Subcutaneous abdominal adipose tissue (tissue), 5 donors: ENCODE data around the gene EVI5.
"Not testable (repeated sequence)": the region's sequence is repeated elsewhere in the genome, so short reads cannot be mapped to it uniquely, and the experiment has no call there.

Experiments used
- H3K27ac ChIP-seq: one replicate; pipeline ENCODE4 v1.7.0; 2013; ENCODE audit warnings: low read depth, mild to moderate bottlenecking, inconsistent platforms, low read length, moderate library complexity
- H3K27me3 ChIP-seq, 5 donors: one replicate each; pipeline ENCODE4 v1.7.0; 2013; ENCODE audit warnings: low read length in 5 of 5, inconsistent platforms in 1 of 5; ENCODE audit not compliant: control insufficient read depth in 5 of 5, insufficient read depth in 4 of 5
- H3K36me3 ChIP-seq, 5 donors: one replicate each; pipeline ENCODE4 v1.7.0; 2013; ENCODE audit warnings: low read length in 5 of 5; ENCODE audit not compliant: control insufficient read depth in 5 of 5, insufficient read depth in 5 of 5
- H3K4me1 ChIP-seq, 5 donors: one replicate each; pipeline ENCODE4 v1.7.0; 2013; ENCODE audit warnings: low read length in 5 of 5, mild to moderate bottlenecking in 3 of 5, moderate library complexity in 1 of 5; ENCODE audit not compliant: control insufficient read depth in 5 of 5, insufficient read depth in 5 of 5
- H3K4me3 ChIP-seq, 5 donors: one replicate each; pipeline ENCODE4 v1.7.0; 2013; ENCODE audit warnings: low read length in 5 of 5, low read depth in 1 of 5
- H3K9ac ChIP-seq, 5 donors: one replicate each; pipeline ENCODE4 v1.7.0; 2013; ENCODE audit warnings: low read length in 5 of 5, mild to moderate bottlenecking in 4 of 5, moderate library complexity in 3 of 5
- H3K9me3 ChIP-seq, 5 donors: one replicate each; pipeline ENCODE4 v1.7.0; 2013; ENCODE audit warnings: low read length in 5 of 5; ENCODE audit not compliant: control insufficient read depth in 5 of 5
- donor health status: healthy.
- donor health status: healthy.
- donor health status: healthy.
- donor health status: healthy.
- donor health status: healthy.

EVI5 gene

DNA sequence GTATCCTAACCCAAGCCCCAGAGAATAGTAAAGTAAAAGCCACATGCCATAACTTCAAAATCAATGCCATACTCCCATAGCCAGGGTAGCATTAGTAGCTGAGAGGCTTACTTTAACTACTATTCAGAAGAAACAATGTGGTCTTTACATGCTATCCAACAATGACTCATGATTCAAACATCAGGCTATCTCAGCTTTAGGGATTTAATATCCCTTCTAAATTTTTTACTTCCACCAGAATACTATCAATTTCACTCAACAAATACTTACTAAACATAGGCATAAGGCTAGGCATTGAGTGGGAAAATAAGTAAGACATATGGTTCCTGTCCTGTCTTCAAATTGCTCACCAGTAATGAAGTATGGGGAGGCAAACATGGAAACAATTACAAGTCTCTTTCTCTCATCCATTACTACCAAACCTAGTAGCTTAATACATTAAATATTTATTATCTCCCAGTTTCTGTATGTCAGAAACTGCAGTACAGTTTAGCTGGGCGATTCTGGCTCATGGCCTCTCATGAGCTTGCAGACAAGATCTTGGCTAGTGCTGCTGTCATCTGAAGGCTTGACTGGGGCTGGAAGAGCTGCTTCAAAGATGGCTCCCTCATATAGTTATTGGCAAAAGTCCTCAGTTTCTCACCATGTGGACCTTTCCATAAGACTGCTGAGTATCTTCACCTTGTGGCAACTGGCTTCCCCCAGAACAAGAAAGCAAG lies 30.7 kb downstream of the EVI5 start:
- H3K9ac ChIP-seq = no peak overlapping the region
- no peak overlapping the region for H3K27ac ChIP-seq
- peaks cover 0 to 5% (median 0%) of the 10 kb centered on the region in 5 donors for H3K36me3 ChIP-seq
- peaks cover 0 to 3% (median 0%) of the 10 kb centered on the region in 5 donors for H3K4me1 ChIP-seq
- H3K9me3 ChIP-seq = peaks cover 0 to 3% (median 0%) of the 10 kb centered on the region in 5 donors
- no peaks in the 10 kb centered on the region for H3K27me3 ChIP-seq
- no peak overlapping the region for H3K4me3 ChIP-seq

DNA sequence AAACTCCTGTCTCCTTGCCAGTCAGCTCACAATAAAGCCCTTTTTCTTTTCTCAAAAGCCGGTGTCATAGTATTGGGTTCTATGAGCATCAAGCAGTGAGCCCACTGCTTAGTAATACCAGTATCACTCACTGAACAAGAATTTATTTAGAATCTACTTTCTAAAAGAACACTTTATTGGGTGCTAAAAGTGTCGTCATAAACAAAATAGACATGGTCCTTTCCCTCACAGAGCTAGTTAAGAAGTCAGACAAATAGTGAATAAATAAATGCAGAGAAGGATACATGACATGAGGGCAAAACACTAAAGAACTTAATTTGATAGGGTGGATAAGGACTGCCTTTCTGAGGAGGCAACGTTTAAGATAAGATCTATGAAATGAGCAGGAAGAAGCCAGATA lies 32.2 kb downstream of the EVI5 start:
- no peak overlapping the region for H3K9ac ChIP-seq
- no peak overlapping the region for H3K4me3 ChIP-seq
- H3K27me3 ChIP-seq = no peaks in the 10 kb centered on the region
- H3K36me3 ChIP-seq = peaks cover 0 to 5% (median 0%) of the 10 kb centered on the region in 5 donors
- peaks cover 0 to 3% (median 0%) of the 10 kb centered on the region in 5 donors for H3K9me3 ChIP-seq
- peaks cover 0 to 5% (median 4%) of the 10 kb centered on the region in 5 donors for H3K4me1 ChIP-seq
- no peak overlapping the region for H3K27ac ChIP-seq

DNA sequence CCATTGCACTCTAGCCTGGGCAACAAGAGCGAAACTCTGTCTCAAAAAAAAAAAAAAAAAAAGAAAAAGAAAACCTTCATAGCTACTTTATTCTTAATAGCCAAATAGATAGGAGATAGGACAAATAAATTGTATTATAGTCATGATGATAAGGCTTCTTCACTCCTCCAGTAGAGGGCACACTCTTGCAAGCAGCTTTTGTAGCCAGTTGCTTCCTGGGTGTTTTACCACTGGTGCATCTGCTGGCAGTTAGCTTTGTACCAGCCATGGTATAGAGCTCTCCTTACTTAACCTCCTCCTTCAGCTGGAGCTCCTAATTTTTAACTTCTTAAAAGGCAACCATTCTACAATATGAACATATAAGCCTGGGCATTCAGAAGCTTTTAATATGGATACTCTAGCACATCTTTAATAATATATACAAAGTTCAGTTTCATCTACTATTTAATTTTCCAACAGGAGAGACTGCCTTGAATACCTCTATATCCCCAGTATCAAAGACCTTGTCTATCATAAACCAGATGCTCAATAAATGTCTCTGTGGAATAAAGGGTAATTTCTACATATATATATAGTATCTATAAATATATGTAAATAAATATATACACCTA lies 35.8 kb downstream of the EVI5 start:
- H3K27me3 ChIP-seq = no peaks in the 10 kb centered on the region
- no peak overlapping the region for H3K9ac ChIP-seq
- no peaks in the 10 kb centered on the region for H3K9me3 ChIP-seq
- no peak overlapping the region for H3K27ac ChIP-seq
- peaks cover 0 to 13% (median 6%) of the 10 kb centered on the region in 5 donors for H3K4me1 ChIP-seq
- H3K36me3 ChIP-seq = no peaks in the 10 kb centered on the region
- H3K4me3 ChIP-seq = no peak overlapping the region

DNA sequence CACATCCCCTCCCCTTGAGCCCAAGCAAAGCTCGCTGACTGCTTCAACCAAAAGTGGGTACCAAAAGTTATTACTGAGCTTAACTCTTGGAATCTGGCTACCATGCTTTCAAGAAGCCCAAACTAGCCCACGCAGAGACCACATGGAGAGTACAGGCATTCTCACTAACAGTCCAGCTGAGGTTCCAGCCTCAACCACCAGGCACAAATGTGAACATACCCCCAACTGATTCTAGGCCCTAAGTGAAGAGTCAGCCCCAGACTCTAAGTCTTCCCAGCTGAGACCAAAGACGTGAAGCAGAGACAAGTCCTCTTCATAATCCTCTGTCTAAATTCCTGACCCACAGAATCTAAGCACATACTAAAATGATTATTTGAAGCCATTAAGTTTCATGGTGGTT lies 36.8 kb downstream of the EVI5 start:
- H3K36me3 ChIP-seq = no peaks in the 10 kb centered on the region
- H3K4me3 ChIP-seq = no peak overlapping the region
- peaks cover 0 to 13% (median 6%) of the 10 kb centered on the region in 5 donors for H3K4me1 ChIP-seq
- no peak overlapping the region for H3K9ac ChIP-seq
- no peak overlapping the region for H3K27ac ChIP-seq
- H3K27me3 ChIP-seq = no peaks in the 10 kb centered on the region
- no peaks in the 10 kb centered on the region for H3K9me3 ChIP-seq

DNA sequence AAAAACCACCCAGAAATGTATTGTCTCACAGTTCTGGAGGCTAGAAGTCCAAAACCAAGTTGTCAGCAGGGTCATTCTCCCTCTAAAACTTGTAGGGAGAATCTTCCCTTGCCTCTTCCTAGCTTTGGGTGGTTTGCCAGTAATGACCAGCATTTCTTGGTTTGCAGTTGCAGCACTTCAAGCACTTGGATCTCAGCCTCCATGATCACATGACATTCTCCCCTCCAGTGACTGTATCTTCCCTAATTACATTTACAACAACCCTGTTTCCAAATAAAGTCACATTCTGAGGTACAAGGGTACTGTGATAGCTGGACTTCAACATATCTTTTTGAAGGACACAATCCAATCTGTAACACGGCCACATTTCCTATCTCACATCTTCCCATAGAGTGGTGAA lies 37.2 kb downstream of the EVI5 start:
- no peak overlapping the region for H3K4me3 ChIP-seq
- H3K9ac ChIP-seq = no peak overlapping the region
- H3K9me3 ChIP-seq = no peaks in the 10 kb centered on the region
- H3K36me3 ChIP-seq = no peaks in the 10 kb centered on the region
- H3K4me1 ChIP-seq = peaks cover 0 to 13% (median 6%) of the 10 kb centered on the region in 5 donors
- H3K27me3 ChIP-seq = no peaks in the 10 kb centered on the region
- no peak overlapping the region for H3K27ac ChIP-seq

DNA sequence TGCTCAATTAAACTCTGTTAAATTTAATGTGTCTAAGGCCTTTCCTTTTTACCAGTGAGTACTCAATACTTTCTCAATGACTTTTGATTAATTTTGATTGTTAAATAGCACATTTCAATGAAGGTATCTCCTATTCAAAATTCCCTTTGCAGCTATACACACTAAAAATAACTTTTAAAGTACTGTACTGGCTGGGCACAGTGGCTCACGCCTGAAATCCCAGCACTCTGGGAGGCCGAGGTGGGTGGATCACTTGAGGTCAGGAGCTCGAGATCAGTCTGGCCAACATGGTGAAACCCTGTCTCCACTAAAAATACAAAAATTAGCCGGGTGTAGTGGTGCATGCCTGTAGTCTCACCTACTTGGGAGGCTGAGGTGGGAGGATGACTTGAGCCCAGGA lies 38.7 kb downstream of the EVI5 start:
- not testable (repeated sequence) for H3K4me3 ChIP-seq, H3K27me3 ChIP-seq, H3K36me3 ChIP-seq, H3K27ac ChIP-seq, H3K9me3 ChIP-seq
- Histone ChIP-seq H3K9ac (peak overlapping the region in 1 of 5 donors; percentile 14), H3K4me1 (peaks cover 0 to 13% (median 6%) of the 10 kb centered on the region in 5 donors)

DNA sequence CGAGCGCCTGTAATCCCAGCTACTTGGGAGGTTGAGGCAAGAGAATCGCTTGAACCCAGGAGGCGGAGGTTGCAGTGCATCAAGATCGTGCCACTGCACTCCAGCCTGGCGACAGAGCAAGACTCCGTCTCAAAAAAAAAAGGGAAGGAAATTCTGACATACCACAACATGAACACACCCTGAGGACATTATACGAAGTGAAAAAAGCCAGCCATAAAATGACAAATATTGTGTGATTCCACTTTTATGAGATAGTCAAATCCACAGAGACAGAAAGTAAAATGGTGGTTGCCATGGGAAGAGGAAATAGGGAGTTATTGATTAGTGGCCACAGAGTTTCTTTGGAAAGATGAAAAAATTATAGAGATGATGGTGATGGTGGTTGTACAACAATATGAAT lies 41.7 kb downstream of the EVI5 start:
- Histone ChIP-seq H3K36me3 (no peaks in the 10 kb centered on the region), H3K27me3 (no peaks in the 10 kb centered on the region), H3K4me3 (no peak overlapping the region), H3K9me3 (no peaks in the 10 kb centered on the region), H3K27ac (no peak overlapping the region), H3K4me1 (peaks cover 0 to 13% (median 6%) of the 10 kb centered on the region in 5 donors), H3K9ac (no peak overlapping the region)

DNA sequence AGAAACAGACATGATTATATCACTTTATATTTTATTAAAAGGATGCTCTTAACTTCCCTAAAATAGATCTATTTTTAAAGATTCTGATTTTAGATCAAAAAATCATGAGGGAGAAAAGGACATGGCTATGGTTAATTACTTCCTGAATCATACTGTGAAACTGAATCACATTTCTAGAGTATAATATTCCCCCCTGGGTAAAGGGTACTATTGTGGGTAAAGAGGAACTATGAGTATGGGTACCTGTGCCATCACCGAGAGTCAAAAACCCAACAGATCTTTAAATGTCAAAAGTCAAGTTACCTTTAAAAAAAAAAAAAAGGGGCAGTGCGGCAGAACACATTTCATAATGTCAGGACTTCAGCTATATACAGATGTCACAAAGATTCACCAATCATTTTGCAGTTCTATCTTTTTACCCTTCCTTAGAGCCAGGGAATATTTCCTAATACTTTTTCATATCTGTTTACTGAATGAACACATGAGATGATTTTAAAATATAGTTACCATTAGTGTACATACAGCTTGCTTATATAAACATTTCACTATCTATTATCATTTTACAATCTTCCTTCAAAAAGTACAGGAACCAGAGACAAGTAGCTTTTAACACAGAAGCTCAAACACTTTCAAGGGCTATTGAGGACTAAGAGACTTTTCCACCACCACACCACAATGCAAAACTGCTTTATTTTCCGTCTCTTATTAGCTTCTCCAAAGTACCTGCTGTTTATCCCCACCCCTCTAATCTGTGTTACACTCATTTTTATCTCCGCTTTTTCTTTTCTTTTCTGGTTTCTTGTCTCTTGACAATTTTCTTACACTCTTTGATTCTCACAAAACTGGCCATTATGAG lies 45.0 kb downstream of the EVI5 start:
- H3K27ac ChIP-seq = no peak overlapping the region
- peaks cover 0 to 3% (median 0%) of the 10 kb centered on the region in 5 donors for H3K36me3 ChIP-seq
- no peaks in the 10 kb centered on the region for H3K4me1 ChIP-seq
- no peak overlapping the region for H3K9ac ChIP-seq
- no peaks in the 10 kb centered on the region for H3K27me3 ChIP-seq
- no peaks in the 10 kb centered on the region for H3K9me3 ChIP-seq
- no peak overlapping the region for H3K4me3 ChIP-seq

DNA sequence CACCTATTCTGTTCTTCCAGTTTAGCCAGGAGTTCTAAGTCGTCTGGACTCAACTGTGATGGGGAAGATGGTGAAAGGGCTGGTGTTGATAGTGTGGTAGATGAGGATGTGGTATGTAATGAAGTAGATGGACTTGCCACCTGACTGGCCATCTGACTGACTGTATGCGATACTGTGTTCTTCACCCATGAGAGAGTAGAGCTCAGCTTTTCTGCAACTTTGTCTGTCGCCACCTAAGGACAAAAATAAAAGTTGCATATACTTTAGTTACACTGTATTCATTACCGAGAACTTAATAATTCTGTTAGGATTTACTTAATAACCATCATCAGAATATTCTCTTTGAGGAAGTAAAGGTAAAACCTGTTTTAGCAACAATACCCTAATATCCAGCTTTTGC lies 48.5 kb downstream of the EVI5 start:
- H3K27ac ChIP-seq = no peak overlapping the region
- no peaks in the 10 kb centered on the region for H3K4me1 ChIP-seq
- peaks cover 0 to 6% (median 3%) of the 10 kb centered on the region in 5 donors for H3K36me3 ChIP-seq
- no peaks in the 10 kb centered on the region for H3K9me3 ChIP-seq
- no peak overlapping the region for H3K9ac ChIP-seq
- no peak overlapping the region for H3K4me3 ChIP-seq
- H3K27me3 ChIP-seq = no peaks in the 10 kb centered on the region

DNA sequence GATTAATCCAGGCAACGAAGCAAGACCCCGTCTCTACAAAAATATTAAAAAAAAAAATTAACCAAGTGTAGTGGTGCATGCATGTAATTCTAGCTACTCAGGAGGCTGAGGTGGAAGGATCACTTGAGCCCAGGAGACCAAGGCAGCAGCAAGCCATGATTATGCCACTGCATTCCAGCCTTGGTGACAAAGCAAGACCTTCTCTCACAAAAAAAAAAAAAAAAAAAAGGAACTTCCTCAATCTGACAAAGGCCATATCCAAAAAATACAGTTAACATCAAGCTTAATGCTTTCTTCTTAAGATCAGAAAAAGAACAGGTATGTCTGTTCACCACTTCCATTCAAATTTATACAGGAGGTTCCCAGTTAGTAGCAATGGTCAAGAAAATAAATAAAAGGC lies 54.4 kb downstream of the EVI5 start:
- H3K27ac ChIP-seq = no peak overlapping the region
- H3K36me3 ChIP-seq = peaks cover 0 to 6% (median 3%) of the 10 kb centered on the region in 5 donors
- no peak overlapping the region for H3K4me3 ChIP-seq
- no peaks in the 10 kb centered on the region for H3K27me3 ChIP-seq
- no peak overlapping the region for H3K9ac ChIP-seq
- peaks cover 0 to 8% (median 5%) of the 10 kb centered on the region in 5 donors for H3K4me1 ChIP-seq
- H3K9me3 ChIP-seq = no peaks in the 10 kb centered on the region
